Fibroblast of the aortic adventitia (primary cell): Measurements from ENCODE around the gene OBSCN. TPM values are rescaled to one million over a fixed set of nuclear protein-coding genes. Genes with fewer than 3 reads are reported as not detected.
"Not testable (repeated sequence)": the region's sequence is repeated elsewhere in the genome, so short reads cannot be mapped to it uniquely, and the experiment has no call there.

ENCODE experiments used
- DNase-seq: peaks from one replicate; pipeline ENCODE4 v3.0.0-alpha.2; 2010; ENCODE audit warnings: low read depth
- H3K4me3 ChIP-seq: 2 replicates; pipeline ENCODE4 v1.5.1; 2011; ENCODE audit warnings: low read depth, mild to moderate bottlenecking, control low read depth, low read length, moderate library complexity
- CTCF ChIP-seq: IDR thresholded peaks from 2 replicates; pipeline ENCODE4 v1.5.1; 2011; ENCODE audit warnings: mild to moderate bottlenecking, low read length, control low read depth, inconsistent platforms; ENCODE audit not compliant: insufficient read depth
- total RNA-seq: library from RNA; depleted of rRNA; stranded (reverse); fragments of >200 nt; gene quantifications from 2 replicates; pipeline ENCODE4 v1.2.3, GENCODE V29; 2012; ENCODE audit warnings: low replicate concordance

OBSCN gene
- total RNA-seq, 1 donor: 0.99 TPM

GRCh38 chr1:228182296-228183030 lies 25.4 kb upstream of the OBSCN start:
- H3K4me3 ChIP-seq: no peak overlapping the region
- no peak for DNase-seq
- TF ChIP-seq CTCF: no peak

GRCh38 chr1:228184152-228184551 lies 23.7 kb upstream of the OBSCN start:
- no peak for TF ChIP-seq CTCF
- no peak overlapping the region for H3K4me3 ChIP-seq
- DNase-seq: no peak

- no peak for DNase-seq
- no peak overlapping the region for H3K4me3 ChIP-seq
- TF ChIP-seq CTCF: no peak
These were observed 22.2 kb upstream of the OBSCN start for GRCh38 chr1:228185641-228185965.

- not testable (repeated sequence) for H3K4me3 ChIP-seq, DNase-seq
These were observed 19.6 kb upstream of the OBSCN start for GRCh38 chr1:228188249-228188648.

- DNase-seq: no peak
- no peak for TF ChIP-seq CTCF
- H3K4me3 ChIP-seq: no peak overlapping the region
These were observed 17.7 kb upstream of the OBSCN start for GRCh38 chr1:228190182-228190581.

GRCh38 chr1:228190778-228191177 lies 17.1 kb upstream of the OBSCN start:
- H3K4me3 ChIP-seq: no peak overlapping the region
- TF ChIP-seq CTCF: no peak
- no peak for DNase-seq

GRCh38 chr1:228194436-228194835 lies 13.4 kb upstream of the OBSCN start:
- TF ChIP-seq CTCF: no peak
- DNase-seq: no peak
- no peak overlapping the region for H3K4me3 ChIP-seq
